ENCODE data around the gene FOXJ1.

GRCh38 chr17:76088041-76088867 lies 52.8 kb downstream of the FOXJ1 start:
- TF ChIP-seq CTCF (IDR thresholded peaks at IDR 0.05), result no peak
- TF ChIP-seq POLR2AphosphoS5 (IDR thresholded peaks at IDR 0.05; ENCODE audit: insufficient read depth in 1 of 2, low read depth in 1 of 2), result no peak
- TF ChIP-seq POLR2A (IDR thresholded peaks at IDR 0.05), result no peak
